GM23248 (cell line): ENCODE measurements around the gene ZNF311.

Source experiments
- EZH2 ChIP-seq: fragments of 200-600 bp; sonication (generic); IDR thresholded peaks from 2 replicates; pipeline ENCODE4 v1.6.1; 2018; ENCODE audit warnings: antibody characterized with exemption, mild to moderate bottlenecking; ENCODE audit not compliant: insufficient read depth, poor library complexity, severe bottlenecking
- EZH2phosphoT487 ChIP-seq: fragments of 200-600 bp; sonication (generic); IDR thresholded peaks from 2 replicates; pipeline ENCODE4 v1.6.1; 2018; ENCODE audit warnings: antibody characterized with exemption, moderate library complexity, mild to moderate bottlenecking, low read depth; ENCODE audit not compliant: insufficient read depth

GRCh38 chr6:29045075-29045474 is 40.0 kb upstream of the ZNF311 start, which contains the start of gene OR2W1:
- no peak for TF ChIP-seq EZH2
- TF ChIP-seq EZH2phosphoT487: no peak
